Gastroesophageal sphincter (tissue), 3 donors: ENCODE data around the gene CPEB1.

Experiments
- EP300 ChIP-seq: sonication (generic); formaldehyde crosslinking; IDR thresholded peaks from one replicate; pipeline ENCODE4 v1.6.1; 2017; ENCODE audit warnings: antibody characterized with exemption, mild to moderate bottlenecking
- POLR2A ChIP-seq, 2 donors: fragments of 450-650 bp; IDR thresholded peaks; one replicate each; pipeline ENCODE4 v1.6.1; 2017; ENCODE audit warnings: antibody characterized with exemption in 2 of 2, mild to moderate bottlenecking in 2 of 2, moderate library complexity in 1 of 2
- POLR2AphosphoS5 ChIP-seq: sonication (generic); formaldehyde crosslinking; IDR thresholded peaks from one replicate; pipeline ENCODE4 v1.6.1; 2017; ENCODE audit warnings: antibody characterized with exemption
- TF ChIP-seq, protein P1 (sequence below), 4 experiments: fragments of 200-600 bp in 2 of 4; fragments of 450-650 bp in 2 of 4; sonication (generic) in 1 of 4; IDR thresholded peaks; one replicate each; pipeline ENCODE4 v1.5.1; 2017 to 2019; ENCODE audit warnings: antibody characterized with exemption in 4 of 4, mild to moderate bottlenecking in 2 of 4, moderate library complexity in 2 of 4

DNA sequence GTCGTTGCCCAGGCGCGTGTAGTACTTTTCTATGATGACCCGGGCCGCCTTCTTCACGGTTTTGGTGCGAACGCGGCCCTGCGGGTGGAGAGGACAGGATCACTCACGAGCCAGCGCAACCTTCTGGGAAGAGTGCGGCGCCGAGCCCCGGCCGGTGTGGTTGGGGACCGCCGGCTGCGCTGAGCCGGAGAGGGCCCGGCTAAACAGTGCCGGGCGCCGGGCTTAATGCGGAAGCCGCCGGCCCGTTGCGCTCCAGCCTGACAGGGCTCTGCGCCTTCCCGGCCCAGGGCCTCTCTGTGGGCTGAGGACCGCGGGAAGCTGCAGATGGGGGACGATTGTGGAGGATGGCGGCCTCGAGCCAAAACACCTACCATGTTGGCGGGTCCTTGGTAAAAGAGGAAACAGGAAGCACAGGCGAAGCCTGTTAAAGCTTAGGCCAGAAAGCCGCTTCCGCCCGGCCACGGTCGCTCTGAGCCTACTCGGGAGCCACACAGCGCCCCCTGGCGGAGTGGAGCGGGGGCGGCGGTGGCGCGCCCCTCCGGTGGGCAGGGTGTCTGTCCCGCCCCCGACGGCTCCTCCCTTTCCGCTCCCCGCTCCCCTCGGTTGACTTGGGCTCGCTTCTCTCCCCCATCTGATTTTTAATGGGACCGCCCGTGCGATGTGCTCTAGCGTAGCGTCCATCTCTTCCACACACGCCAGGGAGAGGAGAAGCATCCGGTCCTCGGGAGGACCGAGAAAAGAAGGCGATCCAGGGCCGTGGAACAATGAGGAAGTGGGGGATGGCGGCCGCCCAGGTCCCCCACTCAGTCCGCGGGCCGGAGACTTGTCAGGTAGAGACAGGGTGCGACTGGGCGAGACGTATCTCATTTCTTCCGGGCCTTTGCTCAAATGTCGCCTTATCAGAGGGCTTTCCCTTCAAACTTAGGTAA is 106.8 kb downstream of the CPEB1 start, which contains the start of gene RPS17:
- TF ChIP-seq, protein P1, sequence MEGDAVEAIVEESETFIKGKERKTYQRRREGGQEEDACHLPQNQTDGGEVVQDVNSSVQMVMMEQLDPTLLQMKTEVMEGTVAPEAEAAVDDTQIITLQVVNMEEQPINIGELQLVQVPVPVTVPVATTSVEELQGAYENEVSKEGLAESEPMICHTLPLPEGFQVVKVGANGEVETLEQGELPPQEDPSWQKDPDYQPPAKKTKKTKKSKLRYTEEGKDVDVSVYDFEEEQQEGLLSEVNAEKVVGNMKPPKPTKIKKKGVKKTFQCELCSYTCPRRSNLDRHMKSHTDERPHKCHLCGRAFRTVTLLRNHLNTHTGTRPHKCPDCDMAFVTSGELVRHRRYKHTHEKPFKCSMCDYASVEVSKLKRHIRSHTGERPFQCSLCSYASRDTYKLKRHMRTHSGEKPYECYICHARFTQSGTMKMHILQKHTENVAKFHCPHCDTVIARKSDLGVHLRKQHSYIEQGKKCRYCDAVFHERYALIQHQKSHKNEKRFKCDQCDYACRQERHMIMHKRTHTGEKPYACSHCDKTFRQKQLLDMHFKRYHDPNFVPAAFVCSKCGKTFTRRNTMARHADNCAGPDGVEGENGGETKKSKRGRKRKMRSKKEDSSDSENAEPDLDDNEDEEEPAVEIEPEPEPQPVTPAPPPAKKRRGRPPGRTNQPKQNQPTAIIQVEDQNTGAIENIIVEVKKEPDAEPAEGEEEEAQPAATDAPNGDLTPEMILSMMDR (IDR thresholded peaks at IDR 0.05): peak; percentile 97 to 98 (median 98)
- peak; percentile 89 to 91 for TF ChIP-seq POLR2A (IDR thresholded peaks at IDR 0.05)
- no peak for TF ChIP-seq EP300
- TF ChIP-seq POLR2AphosphoS5: peak; percentile 91
